GM12892 (cell line): ENCODE results near the gene MSANTD1.

Source experiments
- POLR2A ChIP-seq: IDR thresholded peaks from 2 replicates; pipeline ENCODE4 v1.6.1; 2011; ENCODE audit warnings: low read depth, low read length, control low read depth
- POLR2AphosphoS5 ChIP-seq: IDR thresholded peaks from 2 replicates; pipeline ENCODE4 v1.6.1; 2011; ENCODE audit warnings: low read depth, low read length, control low read depth
- TAF1 ChIP-seq: IDR thresholded peaks from 2 replicates; pipeline ENCODE4 v1.6.1; 2011; ENCODE audit warnings: low read depth, mild to moderate bottlenecking, control low read depth, low read length, borderline replicate concordance

DNA sequence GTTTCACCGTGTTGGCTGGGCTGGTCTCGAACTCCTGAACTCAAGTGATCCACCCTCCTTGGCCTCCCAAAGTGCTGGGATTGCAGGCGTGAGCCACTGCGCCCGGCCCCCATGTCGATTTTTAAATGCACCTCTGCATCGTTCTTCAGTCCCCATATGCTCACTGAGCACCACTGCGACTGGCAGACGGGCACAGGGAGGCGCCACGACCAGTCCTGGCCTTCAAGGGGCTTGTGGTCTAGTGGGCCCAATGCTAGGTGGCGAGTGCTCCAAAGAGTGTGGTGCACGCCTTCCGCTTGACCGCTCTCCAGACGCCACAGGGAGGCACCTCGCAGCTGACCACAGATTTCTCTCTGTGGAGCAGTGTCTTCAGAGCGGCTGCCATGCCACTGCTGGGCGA, 11.7 kb upstream of the MSANTD1 start:
- no peak for TF ChIP-seq POLR2A
- no peak for TF ChIP-seq POLR2AphosphoS5
- no peak for TF ChIP-seq TAF1
